ENCODE data around the gene RDH8. TPM values are rescaled to one million over a fixed set of nuclear protein-coding genes. Genes with fewer than 3 reads are reported as not detected.

The RDH8 gene
- polyA plus RNA-seq, 1 of the 3 experiments (the other 2 are of a cell fraction), result not detected

- TF ChIP-seq, protein P1, sequence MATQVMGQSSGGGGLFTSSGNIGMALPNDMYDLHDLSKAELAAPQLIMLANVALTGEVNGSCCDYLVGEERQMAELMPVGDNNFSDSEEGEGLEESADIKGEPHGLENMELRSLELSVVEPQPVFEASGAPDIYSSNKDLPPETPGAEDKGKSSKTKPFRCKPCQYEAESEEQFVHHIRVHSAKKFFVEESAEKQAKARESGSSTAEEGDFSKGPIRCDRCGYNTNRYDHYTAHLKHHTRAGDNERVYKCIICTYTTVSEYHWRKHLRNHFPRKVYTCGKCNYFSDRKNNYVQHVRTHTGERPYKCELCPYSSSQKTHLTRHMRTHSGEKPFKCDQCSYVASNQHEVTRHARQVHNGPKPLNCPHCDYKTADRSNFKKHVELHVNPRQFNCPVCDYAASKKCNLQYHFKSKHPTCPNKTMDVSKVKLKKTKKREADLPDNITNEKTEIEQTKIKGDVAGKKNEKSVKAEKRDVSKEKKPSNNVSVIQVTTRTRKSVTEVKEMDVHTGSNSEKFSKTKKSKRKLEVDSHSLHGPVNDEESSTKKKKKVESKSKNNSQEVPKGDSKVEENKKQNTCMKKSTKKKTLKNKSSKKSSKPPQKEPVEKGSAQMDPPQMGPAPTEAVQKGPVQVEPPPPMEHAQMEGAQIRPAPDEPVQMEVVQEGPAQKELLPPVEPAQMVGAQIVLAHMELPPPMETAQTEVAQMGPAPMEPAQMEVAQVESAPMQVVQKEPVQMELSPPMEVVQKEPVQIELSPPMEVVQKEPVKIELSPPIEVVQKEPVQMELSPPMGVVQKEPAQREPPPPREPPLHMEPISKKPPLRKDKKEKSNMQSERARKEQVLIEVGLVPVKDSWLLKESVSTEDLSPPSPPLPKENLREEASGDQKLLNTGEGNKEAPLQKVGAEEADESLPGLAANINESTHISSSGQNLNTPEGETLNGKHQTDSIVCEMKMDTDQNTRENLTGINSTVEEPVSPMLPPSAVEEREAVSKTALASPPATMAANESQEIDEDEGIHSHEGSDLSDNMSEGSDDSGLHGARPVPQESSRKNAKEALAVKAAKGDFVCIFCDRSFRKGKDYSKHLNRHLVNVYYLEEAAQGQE (IDR thresholded peaks at IDR 0.05; ENCODE audit: low read depth, low read length), result no peak
- TF ChIP-seq USF2 (IDR thresholded peaks at IDR 0.05; ENCODE audit: borderline replicate concordance, low read depth, low read length) (no peak), FOXJ3 (CRISPR knock-in tag; IDR thresholded peaks at IDR 0.05) (no peak), TAF1 (IDR thresholded peaks at IDR 0.05; ENCODE audit: borderline replicate concordance, low read depth, low read length) (no peak), CHD2 (IDR thresholded peaks at IDR 0.05; ENCODE audit: low read length, partially characterized antibody) (no peak), NRF1 (IDR thresholded peaks at IDR 0.05; ENCODE audit: low read depth, low read length) (no peak), RAD21 (IDR thresholded peaks at IDR 0.05; ENCODE audit: low read length) (no peak)
Observed at GRCh38 chr19:9989504-9989903, 23.8 kb upstream of the RDH8 start (continued).

DNA sequence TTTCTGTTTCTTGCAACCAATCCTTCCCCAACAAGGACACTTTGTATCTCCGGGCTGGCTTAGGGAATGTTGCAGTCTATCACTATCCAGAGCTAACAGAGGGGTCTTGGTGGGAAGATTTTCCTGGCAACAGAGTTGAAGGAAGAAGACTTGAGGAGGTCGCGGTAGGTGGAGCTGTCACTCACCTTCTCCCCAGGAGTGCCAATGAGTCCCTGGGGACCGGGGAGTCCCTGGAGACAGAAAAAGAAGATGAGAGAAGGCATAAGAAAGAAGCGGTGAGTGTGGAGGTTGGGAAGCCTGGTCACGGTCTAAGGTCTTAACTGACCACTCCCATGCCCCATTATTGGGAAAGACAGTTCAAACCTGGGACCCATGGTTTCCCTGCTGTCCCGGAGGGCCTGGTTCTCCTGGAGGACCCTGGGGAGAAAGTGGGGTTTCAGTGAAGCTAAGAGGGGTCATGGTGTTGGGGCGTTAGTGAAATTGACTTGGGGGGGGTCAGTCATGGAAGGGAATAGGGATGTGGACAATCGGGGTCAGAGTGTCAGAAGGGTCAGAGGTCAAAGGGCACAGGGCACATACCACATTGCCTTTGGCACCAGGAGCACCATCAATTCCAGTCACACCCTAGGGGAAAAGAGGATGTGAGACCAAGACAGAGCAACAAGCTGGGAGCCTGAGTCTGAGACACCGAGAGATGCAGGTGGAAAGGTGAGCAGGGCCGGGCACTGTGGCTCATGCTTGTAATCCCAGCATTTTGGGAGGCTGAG lies 21.7 kb upstream of the RDH8 start:
- DNase-seq, result no peak
- Histone ChIP-seq H3K36me3 (replicated peaks in 1 of 2; ENCODE audit: control insufficient read depth in 1 of 2, insufficient read depth in 2 of 2, low read length in 1 of 2) (no peaks in the 10 kb centered on the region), H3K27ac (ENCODE audit: low read depth in 2 of 2, low read length in 1 of 2) (no peak overlapping the region), H3K9me2 (no peaks in the 10 kb centered on the region), H3F3A (replicated peaks; ENCODE audit: insufficient read depth) (no peaks in the 10 kb centered on the region), H3K27me3 (ENCODE audit: insufficient read depth) (peaks cover 17% of the 10 kb centered on the region; the same call in 1 of the 2 replicates), H4K20me1 (ENCODE audit: insufficient read depth) (no peaks in the 10 kb centered on the region), H3K9me3 (no peaks in the 10 kb centered on the region), H3K4me2 (no peak overlapping the region), H2AFZ (ENCODE audit: low read depth) (no peak overlapping the region), H3K4me1 (ENCODE audit: control insufficient read depth in 1 of 2, insufficient read depth in 2 of 2, low read depth in 1 of 2, low read length in 1 of 2) (no peaks in the 10 kb centered on the region), H3K79me2 (ENCODE audit: insufficient read depth) (no peaks in the 10 kb centered on the region), H3K4me3 (ENCODE audit: low read depth in 2 of 2, low read length in 1 of 2) (no peak overlapping the region), H3K9ac (no peak overlapping the region)
- TF ChIP-seq FOXJ3 (CRISPR knock-in tag; IDR thresholded peaks at IDR 0.05) (no peak), FOXM1 (IDR thresholded peaks at IDR 0.05; ENCODE audit: low read depth) (no peak), CHD2 (IDR thresholded peaks at IDR 0.05; ENCODE audit: low read length, partially characterized antibody) (no peak), USF1 (IDR thresholded peaks at IDR 0.05; ENCODE audit: borderline replicate concordance, low read depth) (no peak), EP300 (IDR thresholded peaks at IDR 0.05; ENCODE audit: borderline replicate concordance in 1 of 2, low read depth in 1 of 2, low read length in 1 of 2) (no peak)
- CTCF ChIA-PET, result interaction anchor here (2.4 kb wide), 1 partner anchor 9 kb away, joined by 12 read pairs; no protein-coding TSS in a partner anchor
- POLR2A ChIA-PET, result no interaction called here
- 29% methylated on average over 11 of the region's 11 CpGs for WGBS (ENCODE audit: low lambda C conversion rate)

Data from SK-N-SH (cell line).